ENCODE measurements around the gene LAMA3.

LAMA3 gene

DNA sequence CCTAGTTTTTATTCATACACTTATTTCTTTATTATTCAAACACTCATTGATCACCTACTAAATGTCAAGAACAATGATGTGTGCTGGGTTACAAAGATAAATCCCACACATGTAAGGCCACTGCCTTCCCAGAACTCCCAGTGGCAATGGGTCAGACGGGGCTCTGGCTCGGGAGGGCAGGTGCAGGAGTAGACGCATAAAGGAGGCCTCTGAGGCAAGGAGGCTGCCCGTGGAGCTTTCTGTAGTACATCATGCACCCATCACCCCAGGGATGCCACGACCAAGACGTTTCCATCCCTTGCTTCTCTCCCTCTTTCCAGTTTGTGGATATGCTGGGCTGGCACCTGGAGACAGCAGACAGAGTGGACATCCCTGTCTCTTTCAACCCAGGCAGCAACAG, 172.1 kb downstream of the LAMA3 start:
- Histone ChIP-seq H3K79me1 (ENCODE audit: low read depth, low read length) (no peaks in the 10 kb centered on the region), H3K36me3 (replicated peaks in 1 of 2; ENCODE audit: control insufficient read depth in 2 of 2, insufficient read depth in 2 of 2, low read length in 2 of 2) (no peaks in the 10 kb centered on the region), H2BK120ac (ENCODE audit: low read depth, low read length) (no peak overlapping the region), H3K4me1 (ENCODE audit: control insufficient read depth in 2 of 2, insufficient read depth in 1 of 2, low read depth in 1 of 2, low read length in 2 of 2) (peaks cover 0 to 12% of the 10 kb centered on the region in 2 donors), H4K8ac (ENCODE audit: low read depth, low read length) (no peak overlapping the region), H3K27me3 (ENCODE audit: control insufficient read depth in 3 of 3, insufficient read depth in 3 of 3, low read depth in 1 of 3, low read length in 3 of 3) (peaks cover 0 to 3% (median 0%) of the 10 kb centered on the region in 3 experiments), H2BK5ac (ENCODE audit: low read length) (no peak overlapping the region), H3K27ac (replicated peaks; ENCODE audit: low read length) (peak overlapping the region; percentile 1), H3K14ac (ENCODE audit: low read length) (no peak overlapping the region), H2AK5ac (ENCODE audit: low read depth, low read length) (no peak overlapping the region), H3K18ac (ENCODE audit: low read length) (peak overlapping the region; percentile 82), H4K91ac (ENCODE audit: low read depth, low read length, poor library complexity) (no peak overlapping the region), H3K9ac (ENCODE audit: low read depth, low read length, poor library complexity) (no peak overlapping the region), H3K4me2 (ENCODE audit: insufficient read depth, low read length, poor library complexity, severe bottlenecking) (no peak overlapping the region), H3K4me3 (ENCODE audit: low read length in 2 of 2) (no peak overlapping the region), H2BK12ac (ENCODE audit: low read length) (no peak overlapping the region), H3K23ac (ENCODE audit: low read depth, low read length, poor library complexity) (no peak overlapping the region), H3K9me3 (replicated peaks in 1 of 2; ENCODE audit: control insufficient read depth in 2 of 2, insufficient read depth in 1 of 2, low read depth in 1 of 2, low read length in 2 of 2) (no peaks in the 10 kb centered on the region), H2BK15ac (ENCODE audit: low read length) (no peak overlapping the region), H2AFZ (ENCODE audit: low read length) (no peak overlapping the region), H3K4ac (ENCODE audit: low read length) (no peak overlapping the region)
- no CpG with 5 or more reads among the region's 6 CpGs for WGBS, 2 donors (ENCODE audit: extremely low coverage in 2 of 2, insufficient read length in 2 of 2, insufficient replicate concordance in 1 of 2)
- no peak for DNase-seq (ENCODE audit: low spot score)

DNA sequence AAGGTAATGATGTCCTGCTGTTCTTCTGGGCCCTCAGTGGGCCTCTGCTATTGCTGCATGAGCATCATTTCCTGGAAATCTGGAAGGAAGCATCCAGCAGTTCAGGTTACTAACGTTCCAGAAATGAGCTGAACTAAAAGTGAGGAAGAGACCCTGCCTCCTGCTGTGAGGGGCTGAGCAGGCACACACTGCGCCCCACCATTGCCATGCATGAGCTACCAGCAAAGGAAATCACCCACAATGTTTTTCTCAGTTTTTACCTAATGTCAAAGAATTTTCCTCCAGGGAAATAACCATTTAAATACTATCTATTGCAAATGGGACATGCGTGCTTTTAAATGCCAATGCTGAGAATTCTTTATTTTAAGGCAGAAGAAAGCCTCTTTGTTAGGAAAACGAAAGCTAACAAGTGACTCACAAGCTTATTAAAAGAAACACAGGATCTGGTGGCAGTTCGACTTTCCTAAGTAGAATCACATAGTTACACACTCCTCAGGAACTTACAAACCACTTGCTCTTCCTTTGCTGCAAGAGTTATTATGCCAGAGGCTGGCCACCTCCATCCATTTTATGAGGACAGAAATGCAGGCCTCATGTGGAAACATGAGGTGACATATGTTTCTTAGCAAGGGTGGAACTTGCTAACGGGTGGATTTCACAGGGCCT, 172.7 kb downstream of the LAMA3 start:
- no peaks in the 10 kb centered on the region for H3K79me1 ChIP-seq (ENCODE audit: low read depth, low read length)
- peak overlapping the region; percentile 14 for H3K27ac ChIP-seq (replicated peaks; ENCODE audit: low read length)
- peaks cover 0 to 12% of the 10 kb centered on the region in 2 donors for H3K4me1 ChIP-seq (ENCODE audit: control insufficient read depth in 2 of 2, insufficient read depth in 1 of 2, low read depth in 1 of 2, low read length in 2 of 2)
- no peak overlapping the region for H2BK120ac ChIP-seq (ENCODE audit: low read depth, low read length)
- H2BK12ac ChIP-seq (ENCODE audit: low read length): no peak overlapping the region
- no peak overlapping the region for H3K4me3 ChIP-seq (ENCODE audit: low read length in 2 of 2)
- H3K9ac ChIP-seq (ENCODE audit: low read depth, low read length, poor library complexity): no peak overlapping the region
- no peak overlapping the region for H2BK15ac ChIP-seq (ENCODE audit: low read length)
- H3K4me2 ChIP-seq (ENCODE audit: insufficient read depth, low read length, poor library complexity, severe bottlenecking): no peak overlapping the region
- no CpG with 5 or more reads among the region's 6 CpGs for WGBS, 2 donors (ENCODE audit: extremely low coverage in 2 of 2, insufficient read length in 2 of 2, insufficient replicate concordance in 1 of 2)
- no peak overlapping the region for H2AFZ ChIP-seq (ENCODE audit: low read length)
- no peak overlapping the region for H3K14ac ChIP-seq (ENCODE audit: low read length)
- no peak overlapping the region for H2BK5ac ChIP-seq (ENCODE audit: low read length)
- H3K23ac ChIP-seq (ENCODE audit: low read depth, low read length, poor library complexity): no peak overlapping the region
- peaks cover 0 to 3% (median 0%) of the 10 kb centered on the region in 3 experiments for H3K27me3 ChIP-seq (ENCODE audit: control insufficient read depth in 3 of 3, insufficient read depth in 3 of 3, low read depth in 1 of 3, low read length in 3 of 3)
- no peaks in the 10 kb centered on the region for H3K9me3 ChIP-seq (replicated peaks in 1 of 2; ENCODE audit: control insufficient read depth in 2 of 2, insufficient read depth in 1 of 2, low read depth in 1 of 2, low read length in 2 of 2)
- DNase-seq (ENCODE audit: low spot score): no peak
- peak overlapping the region; percentile 15 for H3K18ac ChIP-seq (ENCODE audit: low read length)
- H3K36me3 ChIP-seq (replicated peaks in 1 of 2; ENCODE audit: control insufficient read depth in 2 of 2, insufficient read depth in 2 of 2, low read length in 2 of 2): no peaks in the 10 kb centered on the region
- no peak overlapping the region for H3K4ac ChIP-seq (ENCODE audit: low read length)
- H2AK5ac ChIP-seq (ENCODE audit: low read depth, low read length): no peak overlapping the region
- H4K8ac ChIP-seq (ENCODE audit: low read depth, low read length): no peak overlapping the region
- no peak overlapping the region for H4K91ac ChIP-seq (ENCODE audit: low read depth, low read length, poor library complexity)

DNA sequence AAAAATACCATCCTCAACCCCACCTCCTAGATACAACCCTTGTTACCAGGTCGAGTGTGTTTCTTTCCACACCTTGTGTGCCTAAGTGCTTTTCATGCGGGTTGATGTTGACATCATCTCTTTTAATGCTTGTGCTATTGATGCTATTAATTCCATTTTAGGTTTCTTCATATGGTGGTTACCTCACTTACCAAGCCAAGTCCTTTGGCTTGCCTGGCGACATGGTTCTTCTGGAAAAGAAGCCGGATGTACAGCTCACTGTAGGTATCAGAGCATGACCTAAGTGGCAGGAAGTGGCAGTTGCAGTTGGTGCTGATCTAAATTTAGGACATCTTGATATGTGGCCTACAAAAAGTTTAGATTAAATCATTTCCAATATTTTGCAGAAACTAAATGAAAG, 175.4 kb downstream of the LAMA3 start:
- no peaks in the 10 kb centered on the region for H3K9me3 ChIP-seq (replicated peaks in 1 of 2; ENCODE audit: control insufficient read depth in 2 of 2, insufficient read depth in 1 of 2, low read depth in 1 of 2, low read length in 2 of 2)
- H2BK12ac ChIP-seq (ENCODE audit: low read length): no peak overlapping the region
- no peak overlapping the region for H3K9ac ChIP-seq (ENCODE audit: low read depth, low read length, poor library complexity)
- H4K8ac ChIP-seq (ENCODE audit: low read depth, low read length): no peak overlapping the region
- no peak overlapping the region for H2BK120ac ChIP-seq (ENCODE audit: low read depth, low read length)
- no peaks in the 10 kb centered on the region for H3K79me1 ChIP-seq (ENCODE audit: low read depth, low read length)
- H2AK5ac ChIP-seq (ENCODE audit: low read depth, low read length): no peak overlapping the region
- no peak for DNase-seq (ENCODE audit: low spot score)
- peaks cover 0 to 3% (median 0%) of the 10 kb centered on the region in 3 experiments for H3K27me3 ChIP-seq (ENCODE audit: control insufficient read depth in 3 of 3, insufficient read depth in 3 of 3, low read depth in 1 of 3, low read length in 3 of 3)
- no peak overlapping the region for H2AFZ ChIP-seq (ENCODE audit: low read length)
- H3K4me3 ChIP-seq (ENCODE audit: low read length in 2 of 2): no peak overlapping the region
- H3K27ac ChIP-seq (replicated peaks; ENCODE audit: low read length): no peak overlapping the region
- no peak overlapping the region for H2BK5ac ChIP-seq (ENCODE audit: low read length)
- H3K4me2 ChIP-seq (ENCODE audit: insufficient read depth, low read length, poor library complexity, severe bottlenecking): no peak overlapping the region
- H3K4me1 ChIP-seq (ENCODE audit: control insufficient read depth in 2 of 2, insufficient read depth in 1 of 2, low read depth in 1 of 2, low read length in 2 of 2): peaks cover 0 to 12% of the 10 kb centered on the region in 2 donors
- no peaks in the 10 kb centered on the region for H3K36me3 ChIP-seq (replicated peaks in 1 of 2; ENCODE audit: control insufficient read depth in 2 of 2, insufficient read depth in 2 of 2, low read length in 2 of 2)
- no peak overlapping the region for H3K4ac ChIP-seq (ENCODE audit: low read length)
- H2BK15ac ChIP-seq (ENCODE audit: low read length): no peak overlapping the region
- no peak overlapping the region for H4K91ac ChIP-seq (ENCODE audit: low read depth, low read length, poor library complexity)
- H3K18ac ChIP-seq (ENCODE audit: low read length): no peak overlapping the region
- H3K23ac ChIP-seq (ENCODE audit: low read depth, low read length, poor library complexity): no peak overlapping the region
- WGBS, 2 donors (ENCODE audit: extremely low coverage in 2 of 2, insufficient read length in 2 of 2, insufficient replicate concordance in 1 of 2): no CpG with 5 or more reads among the region's 4 CpGs
- H3K14ac ChIP-seq (ENCODE audit: low read length): no peak overlapping the region

GRCh38 chr18:23867006-23867405, 177.8 kb downstream of the LAMA3 start:
- no peak overlapping the region for H2BK12ac ChIP-seq (ENCODE audit: low read length)
- DNase-seq (ENCODE audit: low spot score): no peak
- H3K18ac ChIP-seq (ENCODE audit: low read length): peak overlapping the region; percentile 27
- H3K4me1 ChIP-seq (ENCODE audit: control insufficient read depth in 2 of 2, insufficient read depth in 1 of 2, low read depth in 1 of 2, low read length in 2 of 2): peaks cover 0 to 6% of the 10 kb centered on the region in 2 donors
- no peak overlapping the region for H3K4me2 ChIP-seq (ENCODE audit: insufficient read depth, low read length, poor library complexity, severe bottlenecking)
- no peak overlapping the region for H2BK15ac ChIP-seq (ENCODE audit: low read length)
- no peak overlapping the region for H3K23ac ChIP-seq (ENCODE audit: low read depth, low read length, poor library complexity)
- no peak overlapping the region for H3K9ac ChIP-seq (ENCODE audit: low read depth, low read length, poor library complexity)
- H3K4ac ChIP-seq (ENCODE audit: low read length): no peak overlapping the region
- no peak overlapping the region for H2AK5ac ChIP-seq (ENCODE audit: low read depth, low read length)
- H4K8ac ChIP-seq (ENCODE audit: low read depth, low read length): no peak overlapping the region
- H2BK5ac ChIP-seq (ENCODE audit: low read length): no peak overlapping the region
- peak overlapping the region; percentile 9 for H2BK120ac ChIP-seq (ENCODE audit: low read depth, low read length)
- peaks cover 0 to 3% (median 2%) of the 10 kb centered on the region in 3 experiments for H3K27me3 ChIP-seq (ENCODE audit: control insufficient read depth in 3 of 3, insufficient read depth in 3 of 3, low read depth in 1 of 3, low read length in 3 of 3)
- H3K36me3 ChIP-seq (replicated peaks in 1 of 2; ENCODE audit: control insufficient read depth in 2 of 2, insufficient read depth in 2 of 2, low read length in 2 of 2): no peaks in the 10 kb centered on the region
- WGBS, 2 donors (ENCODE audit: extremely low coverage in 2 of 2, insufficient read length in 2 of 2, insufficient replicate concordance in 1 of 2): no CpG with 5 or more reads among the region's 5 CpGs
- H3K79me1 ChIP-seq (ENCODE audit: low read depth, low read length): no peaks in the 10 kb centered on the region
- no peak overlapping the region for H3K4me3 ChIP-seq (ENCODE audit: low read length in 2 of 2)
- H4K91ac ChIP-seq (ENCODE audit: low read depth, low read length, poor library complexity): no peak overlapping the region
- H3K27ac ChIP-seq (replicated peaks; ENCODE audit: low read length): no peak overlapping the region
- H3K9me3 ChIP-seq (replicated peaks in 1 of 2; ENCODE audit: control insufficient read depth in 2 of 2, insufficient read depth in 1 of 2, low read depth in 1 of 2, low read length in 2 of 2): no peaks in the 10 kb centered on the region
- H3K14ac ChIP-seq (ENCODE audit: low read length): no peak overlapping the region
- no peak overlapping the region for H2AFZ ChIP-seq (ENCODE audit: low read length)

Measured in neuronal stem cell (in vitro differentiated cells).